ENCODE data around the gene CDC73. TPM values are rescaled to one million over a fixed set of nuclear protein-coding genes. Genes with fewer than 3 reads are reported as not detected.

Gene CDC73
- total RNA-seq, 2 experiments from 2014 or later = 12.9 to 50.0 TPM

DNA sequence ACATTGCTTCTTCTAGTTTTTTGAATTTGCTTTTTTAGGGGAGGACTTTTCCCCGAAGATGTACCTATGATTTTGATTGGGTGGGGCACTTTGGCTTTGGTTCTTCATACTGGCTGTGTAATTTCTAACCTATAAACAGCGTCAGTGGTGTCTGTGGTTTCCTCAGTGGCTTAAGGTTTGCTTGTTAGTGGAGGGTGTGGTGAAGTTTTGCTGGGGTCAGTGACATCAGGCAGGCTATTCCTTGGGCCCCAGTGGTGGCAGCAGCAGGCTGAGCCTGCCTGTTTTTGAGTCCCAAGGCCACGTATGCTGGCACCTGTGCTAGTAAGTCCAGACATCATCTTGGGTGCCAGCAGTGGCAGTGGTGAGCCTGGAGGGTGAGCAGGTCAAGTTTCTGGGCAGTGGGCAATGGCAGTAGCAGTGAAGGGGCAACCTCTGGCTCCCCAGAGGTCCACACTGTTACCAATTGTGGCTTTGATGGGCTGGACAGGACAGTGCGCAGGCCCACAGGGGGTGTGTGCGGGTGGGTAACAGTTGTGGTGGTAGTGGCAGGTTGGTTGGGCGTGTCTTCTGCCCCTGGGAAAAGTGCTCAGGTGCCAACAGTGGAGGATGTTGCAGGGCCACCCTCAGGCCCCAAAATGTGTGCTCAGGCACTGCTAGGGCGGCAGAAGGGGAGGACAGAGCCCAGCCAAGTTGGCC, 119.4 kb downstream of the CDC73 start:
- H3K9me3 ChIP-seq (ENCODE audit: low read length) = no peaks in the 10 kb centered on the region
- DNase-seq (ENCODE audit: low spot score) = no peak
- POLR2A ChIA-PET = no interaction called here
- no peak for TF ChIP-seq EZH2phosphoT487 (IDR thresholded peaks at IDR 0.05; ENCODE audit: borderline replicate concordance, low read depth, low read length)
- TF ChIP-seq, protein P1, sequence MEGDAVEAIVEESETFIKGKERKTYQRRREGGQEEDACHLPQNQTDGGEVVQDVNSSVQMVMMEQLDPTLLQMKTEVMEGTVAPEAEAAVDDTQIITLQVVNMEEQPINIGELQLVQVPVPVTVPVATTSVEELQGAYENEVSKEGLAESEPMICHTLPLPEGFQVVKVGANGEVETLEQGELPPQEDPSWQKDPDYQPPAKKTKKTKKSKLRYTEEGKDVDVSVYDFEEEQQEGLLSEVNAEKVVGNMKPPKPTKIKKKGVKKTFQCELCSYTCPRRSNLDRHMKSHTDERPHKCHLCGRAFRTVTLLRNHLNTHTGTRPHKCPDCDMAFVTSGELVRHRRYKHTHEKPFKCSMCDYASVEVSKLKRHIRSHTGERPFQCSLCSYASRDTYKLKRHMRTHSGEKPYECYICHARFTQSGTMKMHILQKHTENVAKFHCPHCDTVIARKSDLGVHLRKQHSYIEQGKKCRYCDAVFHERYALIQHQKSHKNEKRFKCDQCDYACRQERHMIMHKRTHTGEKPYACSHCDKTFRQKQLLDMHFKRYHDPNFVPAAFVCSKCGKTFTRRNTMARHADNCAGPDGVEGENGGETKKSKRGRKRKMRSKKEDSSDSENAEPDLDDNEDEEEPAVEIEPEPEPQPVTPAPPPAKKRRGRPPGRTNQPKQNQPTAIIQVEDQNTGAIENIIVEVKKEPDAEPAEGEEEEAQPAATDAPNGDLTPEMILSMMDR (conservative IDR thresholded peaks at IDR 0.05; ENCODE audit: low read length) = no peak
- intact Hi-C loops (cut with micrococcal nuclease; ENCODE audit: unreplicated experiment) = no loop called here
- H3K27ac ChIP-seq (ENCODE audit: low read depth, low read length, poor library complexity, severe bottlenecking) = no peak overlapping the region
- no peaks in the 10 kb centered on the region for H3K9me2 ChIP-seq (ENCODE audit: insufficient read depth, low read length)
- H3K36me3 ChIP-seq (ENCODE audit: insufficient read depth, low read length) = peaks cover 45% of the 10 kb centered on the region
- BruUV-seq (replicated peaks) = no TSS peak
- no peak overlapping the region for H3K4me3 ChIP-seq (ENCODE audit: low read depth, low read length, poor library complexity, severe bottlenecking)
- H3K4me1 ChIP-seq (ENCODE audit: insufficient read depth, low read length, poor library complexity, severe bottlenecking) = peaks cover 9% of the 10 kb centered on the region
- CTCF ChIA-PET (ENCODE audit: unreplicated experiment) = no interaction called here
- H3K4me2 ChIP-seq (ENCODE audit: low read length) = no peak overlapping the region
- H4K20me1 ChIP-seq (ENCODE audit: insufficient read depth, low read length) = no peaks in the 10 kb centered on the region
- no peaks in the 10 kb centered on the region for H3K79me2 ChIP-seq (ENCODE audit: insufficient read depth, low read depth, low read length)
- H2AFZ ChIP-seq (ENCODE audit: low read length) = no peak overlapping the region

DNA sequence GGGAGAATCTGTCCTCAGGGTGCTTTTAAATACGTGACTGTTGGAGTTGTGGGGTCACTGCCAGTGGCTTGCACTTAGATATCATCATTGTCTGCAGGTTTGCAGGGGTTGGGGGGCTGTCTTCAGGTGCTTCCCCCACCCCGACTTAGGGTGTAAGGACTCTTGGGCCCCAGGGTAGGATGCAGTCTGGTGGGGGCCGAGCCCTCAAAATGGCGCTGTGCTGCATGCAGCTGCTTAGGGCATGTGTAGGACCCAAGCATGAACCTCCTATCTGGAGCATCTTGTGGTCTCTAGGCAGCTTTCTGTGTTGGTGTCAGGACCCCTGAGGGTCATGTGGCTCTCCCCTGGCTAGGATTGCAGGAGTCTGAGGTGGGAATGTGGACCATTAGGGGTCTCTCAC, 120.2 kb downstream of the CDC73 start:
- Histone ChIP-seq H3K4me2 (ENCODE audit: low read length) (no peak overlapping the region), H3K36me3 (ENCODE audit: insufficient read depth, low read length) (peaks cover 47% of the 10 kb centered on the region), H2AFZ (ENCODE audit: low read length) (no peak overlapping the region), H3K4me1 (ENCODE audit: insufficient read depth, low read length, poor library complexity, severe bottlenecking) (peaks cover 9% of the 10 kb centered on the region), H4K20me1 (ENCODE audit: insufficient read depth, low read length) (no peaks in the 10 kb centered on the region), H3K79me2 (ENCODE audit: insufficient read depth, low read depth, low read length) (no peaks in the 10 kb centered on the region), H3K9me3 (ENCODE audit: low read length) (no peaks in the 10 kb centered on the region), H3K4me3 (ENCODE audit: low read depth, low read length, poor library complexity, severe bottlenecking) (no peak overlapping the region), H3K9me2 (ENCODE audit: insufficient read depth, low read length) (no peaks in the 10 kb centered on the region), H3K27ac (ENCODE audit: low read depth, low read length, poor library complexity, severe bottlenecking) (no peak overlapping the region)
- CTCF ChIA-PET (ENCODE audit: unreplicated experiment) = no interaction called here
- BruUV-seq (replicated peaks) = no TSS peak
- POLR2A ChIA-PET = interaction anchor here (0.5 kb wide), 1 partner anchor 19 kb away, joined by 3 read pairs; no protein-coding TSS in a partner anchor
- intact Hi-C loops (cut with micrococcal nuclease; ENCODE audit: unreplicated experiment) = no loop called here
- DNase-seq (ENCODE audit: low spot score) = no peak
- TF ChIP-seq, protein P1 (conservative IDR thresholded peaks at IDR 0.05; ENCODE audit: low read length) = no peak
- no peak for TF ChIP-seq EZH2phosphoT487 (IDR thresholded peaks at IDR 0.05; ENCODE audit: borderline replicate concordance, low read depth, low read length)

DNA sequence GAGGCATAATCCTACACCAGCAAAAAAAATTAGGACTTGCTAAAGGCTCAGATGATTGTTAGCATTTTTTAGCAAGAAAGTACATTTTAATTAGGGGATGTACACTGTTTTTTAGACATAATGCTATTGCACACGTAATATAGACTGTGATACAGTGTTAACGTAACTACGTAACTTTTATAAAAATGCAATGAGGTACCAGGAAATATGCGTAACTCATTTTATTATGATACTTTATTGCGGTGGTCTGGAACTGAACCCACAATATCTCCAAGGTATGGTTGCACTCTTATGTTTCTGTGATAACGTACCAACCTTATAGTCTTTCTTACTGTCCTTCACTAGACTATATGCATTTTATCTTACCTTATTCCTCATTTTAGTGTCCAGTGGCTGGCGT, 127.4 kb downstream of the CDC73 start:
- H3K27ac ChIP-seq (ENCODE audit: low read depth, low read length, poor library complexity, severe bottlenecking) = no peak overlapping the region
- no peak overlapping the region for H3K4me3 ChIP-seq (ENCODE audit: low read depth, low read length, poor library complexity, severe bottlenecking)
- H3K79me2 ChIP-seq (ENCODE audit: insufficient read depth, low read depth, low read length) = no peaks in the 10 kb centered on the region
- CTCF ChIA-PET (ENCODE audit: unreplicated experiment) = no interaction called here
- TF ChIP-seq, protein P1 (conservative IDR thresholded peaks at IDR 0.05; ENCODE audit: low read length) = no peak
- no peak for TF ChIP-seq EZH2phosphoT487 (IDR thresholded peaks at IDR 0.05; ENCODE audit: borderline replicate concordance, low read depth, low read length)
- intact Hi-C loops (cut with micrococcal nuclease; ENCODE audit: unreplicated experiment) = no loop called here
- no peak overlapping the region for H3K4me2 ChIP-seq (ENCODE audit: low read length)
- H2AFZ ChIP-seq (ENCODE audit: low read length) = no peak overlapping the region
- POLR2A ChIA-PET = no interaction called here
- no peaks in the 10 kb centered on the region for H3K9me2 ChIP-seq (ENCODE audit: insufficient read depth, low read length)
- no peaks in the 10 kb centered on the region for H3K9me3 ChIP-seq (ENCODE audit: low read length)
- peaks cover 68% of the 10 kb centered on the region for H3K36me3 ChIP-seq (ENCODE audit: insufficient read depth, low read length)
- H4K20me1 ChIP-seq (ENCODE audit: insufficient read depth, low read length) = no peaks in the 10 kb centered on the region
- BruUV-seq (replicated peaks) = no TSS peak
- DNase-seq (ENCODE audit: low spot score) = no peak
- no peaks in the 10 kb centered on the region for H3K4me1 ChIP-seq (ENCODE audit: insufficient read depth, low read length, poor library complexity, severe bottlenecking)
